HepG2 (cell line): ENCODE measurements around the gene EDN2. TPM values are rescaled to one million over a fixed set of nuclear protein-coding genes. Genes with fewer than 3 reads are reported as not detected.
A peak's percentile ranks its signal among the peaks of the same experiment; 100 is the strongest.

Source experiments
- BATF2 ChIP-seq: sonication (generic); formaldehyde crosslinking; IDR thresholded peaks from 2 replicates; pipeline ENCODE4 v1.8.0; 2022; ENCODE audit warnings: mild to moderate bottlenecking, missing genetic modification reagents, moderate library complexity
- CHD4 ChIP-seq: fragments of 200-600 bp; sonication (generic); IDR thresholded peaks from 2 replicates; pipeline ENCODE4 v1.7.0; 2017; ENCODE audit warnings: mild to moderate bottlenecking, low read length, borderline replicate concordance
- MTA3 ChIP-seq: sonication (generic); formaldehyde crosslinking; IDR thresholded peaks from 2 replicates; pipeline ENCODE4 v1.4.0; 2020; ENCODE audit warnings: missing genetic modification reagents
- NFIC ChIP-seq: IDR thresholded peaks from 2 replicates; pipeline ENCODE4 v1.6.1; 2012; ENCODE audit warnings: mild to moderate bottlenecking, low read length, inconsistent platforms
- SOX13 ChIP-seq, 3 experiments: fragments of 450-650 bp in 1 of 3; sonication (generic) in 1 of 3; formaldehyde crosslinking in 1 of 3; IDR thresholded peaks in 2 of 3; conservative IDR thresholded peaks in 1 of 3; 2 replicates each; pipeline versions ENCODE4 v1.5.0 to v1.6.1; 2016 to 2020; ENCODE audit warnings: antibody characterized with exemption in 1 of 3, mild to moderate bottlenecking in 1 of 3, missing compliant biosample characterization in 1 of 3, missing genetic modification reagents in 1 of 3, moderate library complexity in 1 of 3
- SYNCRIP ChIP-seq: fragments of 200-400 bp; formaldehyde crosslinking; IDR thresholded peaks from 2 replicates; pipeline ENCODE4 v1.6.1; 2018; ENCODE audit warnings: mild to moderate bottlenecking, low read depth, low read length; ENCODE audit not compliant: insufficient read depth
- TAF15 ChIP-seq: fragments of 200-400 bp; formaldehyde crosslinking; IDR thresholded peaks from one replicate; pipeline ENCODE4 v1.6.1; 2018; ENCODE audit warnings: mild to moderate bottlenecking, low read depth, low read length; ENCODE audit not compliant: poor library complexity, severe bottlenecking
- YEATS4 ChIP-seq: sonication (generic); formaldehyde crosslinking; IDR thresholded peaks from 2 replicates; pipeline ENCODE4 v1.4.0; 2020; ENCODE audit warnings: missing genetic modification reagents, borderline replicate concordance
- ZNF318 ChIP-seq: sonication (generic); formaldehyde crosslinking; IDR thresholded peaks from 2 replicates; pipeline ENCODE4 v1.4.0; 2020; ENCODE audit warnings: mild to moderate bottlenecking, missing genetic modification reagents
- ZNF383 ChIP-seq: sonication (generic); formaldehyde crosslinking; IDR thresholded peaks from 2 replicates; pipeline ENCODE4 v1.4.0; 2020; ENCODE audit warnings: missing genetic modification reagents, mild to moderate bottlenecking, borderline replicate concordance
- ZNF574 ChIP-seq: sonication (generic); formaldehyde crosslinking; IDR thresholded peaks from 2 replicates; pipeline ENCODE4 v1.4.0; 2020; ENCODE audit warnings: missing genetic modification reagents
- polyA plus RNA-seq, 8 experiments: library from polyadenylated mRNA; depleted of rRNA in 3 of 8; stranded (reverse) in 7 of 8; unstranded in 1 of 8; fragments of >200 nt; fragmentation: Illumina TruSeq in 4 of 8; extraction: Trizol in 4 of 8; gene quantifications; 2 replicates each; pipeline versions ENCODE4 v1.2.1 to v1.2.3, GENCODE V29; 2011 to 2016; ENCODE audit warnings: low read depth in 4 of 8, missing spikeins in 1 of 8, mixed read lengths in 1 of 8; ENCODE audit not compliant: insufficient read depth in 1 of 8
- total RNA-seq, 5 experiments: library from RNA; depleted of rRNA; stranded (reverse); fragments of >200 nt; fragmentation: Illumina TruSeq; extraction: Trizol; gene quantifications; 2 replicates each; pipeline ENCODE4 v1.2.3, GENCODE V29; 2016; ENCODE audit warnings: low read depth in 1 of 5

EDN2 gene
- total and polyA plus RNA-seq, 2 of the 13 experiments (the other 11 are each of a cell fraction or from before 2014, with no cell fraction given), result not detected

- peak; percentile 63 for TF ChIP-seq ZNF574 (CRISPR knock-in tag)
- TF ChIP-seq CHD4, result no peak
- no peak for TF ChIP-seq TAF15
- TF ChIP-seq SYNCRIP, result no peak
- TF ChIP-seq YEATS4, result peak; percentile 66
- TF ChIP-seq ZNF383 (CRISPR knock-in tag), result no peak
- TF ChIP-seq MTA3 (CRISPR knock-in tag), result no peak
- no peak for TF ChIP-seq BATF2 (CRISPR knock-in tag)
- no peak for TF ChIP-seq NFIC
- TF ChIP-seq SOX13 (IDR thresholded peaks at IDR 0.05), result no peak
- TF ChIP-seq SOX13 (CRISPR knock-in tag; conservative IDR thresholded peaks at IDR 0.05 in 1 of 2, IDR thresholded peaks at IDR 0.05 in 1 of 2), result no peak
- no peak for TF ChIP-seq ZNF318 (CRISPR knock-in tag)
Measured at GRCh38 chr1:41516168-41517061, 31.9 kb upstream of the EDN2 start (continued).
